Inflammatory macrophage treated with lipopolysaccharide for 4 hours (primary cell): ENCODE measurements around the gene UROC1.

Experiments
- DNase-seq: peaks from one replicate; pipeline ENCODE4 v3.0.0-alpha.2; 2020

The UROC1 gene

DNA sequence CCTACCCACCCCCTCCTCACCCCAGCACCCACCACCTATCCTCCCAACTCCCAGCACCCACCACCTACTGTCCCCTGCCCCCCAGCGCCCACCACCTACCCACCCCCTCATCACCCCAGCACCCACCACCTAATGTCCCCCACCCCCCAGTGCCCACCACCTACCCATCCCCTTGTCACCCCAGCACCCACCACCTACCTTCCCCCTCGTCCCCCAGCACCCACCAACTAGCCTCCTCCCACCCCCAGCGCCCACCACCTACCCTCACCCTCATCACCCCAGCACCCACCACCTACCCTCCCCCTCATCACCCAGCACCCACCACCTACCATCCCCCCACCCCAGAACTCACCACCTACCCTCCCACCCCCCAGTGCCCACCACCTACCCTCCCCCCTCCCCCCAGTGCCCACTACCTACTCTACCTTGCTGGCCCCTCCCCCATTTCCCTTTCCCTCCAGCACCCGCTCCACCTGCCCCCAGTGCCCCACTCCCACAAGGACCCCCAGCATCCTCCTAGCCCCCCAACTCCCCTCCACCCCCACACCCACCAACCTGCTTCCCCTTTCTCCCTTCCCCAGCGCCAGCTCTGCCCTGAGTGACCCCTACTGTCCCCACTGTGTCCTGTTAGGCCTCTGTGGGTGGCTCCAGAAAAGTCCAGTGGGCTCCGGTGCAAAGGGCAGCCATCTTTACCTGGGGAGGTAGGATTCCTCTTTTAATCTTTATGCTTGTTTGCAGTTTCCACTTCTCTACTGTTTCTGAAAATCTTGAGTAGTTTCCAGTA lies 1.2 kb downstream of the UROC1 start:
- no peak for DNase-seq

DNA sequence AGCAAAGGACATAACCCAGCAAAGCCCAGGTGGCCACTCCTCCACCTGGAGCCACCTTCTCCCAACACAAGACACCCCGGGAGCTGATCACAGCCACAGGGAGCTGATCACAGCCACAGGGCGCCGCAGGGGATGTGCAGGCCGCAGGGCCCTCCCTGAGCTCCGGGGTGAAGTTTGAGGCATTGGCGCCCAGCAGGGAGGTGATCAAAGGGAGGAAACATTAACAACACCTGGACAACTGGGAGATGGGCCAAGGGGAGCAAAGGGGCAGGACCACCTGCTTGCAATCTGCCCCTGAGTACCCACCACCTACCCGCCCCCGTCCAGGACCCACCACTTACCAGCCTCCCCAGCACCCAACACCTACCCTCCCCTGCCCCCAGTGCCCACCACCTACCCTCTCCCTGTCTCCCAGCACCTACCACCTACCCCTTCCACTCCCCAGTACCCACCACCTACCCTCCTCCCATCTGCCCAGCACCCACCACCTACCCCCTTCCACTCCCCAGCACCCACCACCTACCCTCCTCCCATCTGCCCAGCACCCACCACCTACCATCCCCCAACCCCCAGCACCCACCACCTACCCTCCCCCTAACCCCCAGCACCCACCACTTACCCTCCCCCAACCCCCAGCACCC lies 2.4 kb downstream of the UROC1 start:
- no peak for DNase-seq

DNA sequence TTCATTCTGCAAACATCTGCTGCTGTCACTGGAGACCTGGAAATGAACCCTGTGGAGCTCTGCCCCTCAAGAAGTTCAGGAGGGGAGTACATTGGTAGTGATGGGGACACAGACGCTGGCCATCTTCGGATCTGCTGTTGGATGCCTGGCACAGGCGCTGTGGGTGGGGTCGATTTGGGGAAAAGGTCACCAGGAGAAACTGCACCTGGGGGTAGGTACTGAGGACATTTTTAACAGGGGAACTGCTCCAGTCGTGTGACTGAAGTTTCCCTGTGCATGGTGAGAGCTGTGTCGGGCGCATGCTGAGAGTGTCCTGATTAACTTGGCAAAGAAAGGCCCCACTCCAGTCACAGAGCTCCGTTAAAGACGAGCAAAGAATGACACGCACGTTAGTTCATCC lies 3.4 kb downstream of the UROC1 start:
- DNase-seq, result no peak

DNA sequence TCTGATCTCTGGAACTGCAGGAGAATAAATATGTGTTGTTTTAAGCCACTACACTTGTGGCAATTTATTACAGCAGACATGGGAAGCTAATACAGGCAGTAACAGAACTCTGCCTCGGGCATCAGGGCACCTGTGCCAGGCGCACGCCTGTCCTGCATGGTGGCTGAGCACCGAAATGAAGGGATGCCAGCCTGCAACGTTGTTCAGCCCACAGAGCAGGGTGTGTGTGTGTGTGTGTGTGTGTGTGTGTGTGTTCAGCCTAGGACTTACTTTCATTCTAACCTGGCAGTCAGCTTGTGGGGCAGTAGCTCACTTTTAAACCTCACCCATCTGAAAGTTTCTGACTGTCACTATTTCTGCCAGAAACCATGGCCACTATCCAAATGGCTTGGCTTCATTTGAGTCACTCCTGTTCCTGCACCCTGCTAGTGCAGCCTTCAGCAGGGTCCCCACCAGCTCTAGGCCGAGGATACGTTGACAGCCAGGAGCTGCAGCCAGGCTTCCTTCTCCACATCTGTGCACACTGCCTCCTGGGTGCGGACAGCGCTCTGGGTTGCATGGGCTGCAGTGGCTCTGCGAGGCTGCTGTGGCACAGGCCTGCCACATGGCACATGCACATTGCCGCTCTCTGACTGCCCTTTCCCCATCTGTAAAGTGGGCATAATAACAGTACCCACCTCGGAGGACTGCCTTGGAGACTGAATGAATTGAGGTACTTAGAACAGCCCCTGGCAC lies 4.5 kb downstream of the UROC1 start:
- no peak for DNase-seq

DNA sequence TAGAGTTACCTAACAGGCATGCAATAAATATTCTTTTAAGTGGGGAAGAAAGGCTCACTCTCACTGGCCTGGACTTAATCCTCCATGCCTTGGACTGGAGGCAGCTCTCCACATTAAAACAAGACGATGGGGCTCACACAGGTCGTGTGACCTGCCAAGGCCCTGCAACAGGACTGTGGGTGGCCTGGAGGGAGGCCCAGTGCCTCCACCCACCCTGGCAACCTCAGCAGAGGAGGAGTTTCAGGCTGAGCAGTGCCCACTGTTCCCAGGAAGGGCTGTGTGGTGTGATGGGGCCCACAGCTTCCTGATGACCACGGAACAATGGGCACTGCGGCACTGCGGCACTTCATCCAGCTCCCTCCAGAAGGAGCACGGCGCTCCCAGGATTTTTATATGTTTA lies 5.5 kb downstream of the UROC1 start:
- DNase-seq, result no peak

DNA sequence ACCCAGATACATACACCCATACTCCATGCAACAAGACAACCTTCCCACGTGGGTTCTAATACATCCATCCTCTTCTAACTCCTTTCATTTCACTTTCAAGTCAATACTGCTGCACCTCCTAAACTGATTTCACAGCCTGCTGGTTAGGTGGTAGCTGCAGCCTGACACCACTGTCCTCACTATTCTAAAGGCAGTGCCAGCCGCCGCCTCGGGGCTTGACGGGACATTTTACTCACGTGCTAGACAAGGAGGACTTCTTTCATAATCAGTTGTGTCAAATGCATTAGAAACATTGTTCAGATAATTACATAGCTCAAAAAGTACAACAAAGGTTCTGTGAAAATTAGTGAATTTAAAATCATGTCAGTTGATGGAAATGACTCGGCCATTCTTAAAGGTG lies 6.3 kb downstream of the UROC1 start:
- no peak for DNase-seq

DNA sequence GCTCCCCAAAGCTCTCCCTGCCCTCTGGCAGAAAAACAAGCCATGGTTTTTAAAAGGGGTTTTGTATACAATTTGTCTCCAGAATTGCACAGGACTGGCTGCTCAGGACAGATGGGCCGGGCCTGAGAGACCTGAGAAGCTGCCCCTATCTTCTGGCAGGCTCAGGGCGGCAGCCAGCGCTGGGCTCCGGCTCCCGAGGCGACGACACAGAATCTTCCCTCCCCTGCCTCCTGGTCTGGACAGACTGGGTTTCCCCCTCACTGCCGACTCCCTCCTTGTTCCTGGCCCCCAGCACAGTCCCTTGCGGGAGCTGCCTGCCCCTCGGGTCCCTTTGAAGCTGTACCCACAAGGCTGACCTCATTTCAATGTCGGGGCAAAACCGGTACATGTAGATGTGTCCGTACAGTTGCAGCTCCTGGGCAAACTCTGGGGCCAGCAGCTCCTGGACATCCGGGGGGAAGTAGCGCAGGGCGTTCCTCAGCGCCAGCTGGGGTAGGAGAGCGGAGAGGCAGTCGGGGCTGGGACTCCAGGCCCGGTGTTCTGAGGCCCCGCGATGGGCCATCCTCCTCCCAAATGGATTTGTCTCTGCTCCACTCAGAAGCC lies 7.2 kb downstream of the UROC1 start:
- no peak for DNase-seq

DNA sequence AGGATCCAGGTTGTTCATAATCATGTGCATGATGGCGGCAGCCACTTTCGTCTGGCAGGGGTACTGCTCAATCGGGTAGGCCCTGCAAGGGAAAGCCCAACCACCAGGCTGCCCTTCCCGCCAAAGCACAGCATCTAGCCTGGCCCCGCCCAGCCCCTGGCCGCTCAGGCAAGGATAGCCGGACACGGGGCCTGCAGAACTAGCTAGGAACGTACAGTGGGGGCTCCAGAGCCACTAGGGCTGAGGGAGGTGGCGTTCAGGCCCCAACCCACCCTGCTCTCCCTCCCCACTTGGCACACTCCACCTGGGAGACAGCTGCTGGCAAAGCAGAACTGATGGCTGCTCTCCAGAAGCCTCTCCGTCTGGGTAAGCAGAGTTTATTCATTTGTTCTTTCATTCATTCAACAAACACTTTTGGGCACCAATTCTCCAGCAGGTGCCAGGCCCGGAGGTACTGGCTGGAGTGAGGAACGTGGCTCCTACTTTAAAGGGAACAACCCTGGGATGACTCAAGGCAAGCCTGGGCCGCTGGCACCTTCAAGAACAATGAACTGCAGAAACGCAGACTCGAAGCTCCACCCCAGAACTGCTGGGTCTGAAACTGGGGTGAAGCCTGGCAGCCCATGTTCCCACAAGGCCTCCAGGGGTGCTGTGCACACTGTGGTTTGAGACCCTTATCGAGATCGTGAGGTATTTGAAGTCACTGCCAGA lies 7.8 kb downstream of the UROC1 start:
- DNase-seq, result no peak

DNA sequence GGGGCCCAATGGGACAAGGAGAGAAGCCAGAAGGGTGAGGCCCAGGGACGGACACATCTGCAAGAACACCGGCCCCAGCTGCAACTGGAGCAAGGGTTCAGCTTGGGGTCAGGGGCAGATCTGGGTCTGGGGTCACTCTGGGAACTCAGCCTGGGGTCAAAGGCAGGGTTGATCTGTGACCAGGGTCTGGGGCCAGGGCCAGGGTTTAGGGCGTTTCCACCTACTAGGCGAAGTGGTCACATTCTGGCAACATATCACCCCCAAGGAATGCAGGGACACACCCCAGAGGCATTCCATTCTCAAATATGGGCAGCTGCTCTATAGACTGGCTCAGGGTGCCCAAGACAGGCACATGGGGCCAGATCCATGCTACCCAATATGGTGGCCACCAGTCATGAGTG lies 9.0 kb downstream of the UROC1 start:
- DNase-seq, result no peak

DNA sequence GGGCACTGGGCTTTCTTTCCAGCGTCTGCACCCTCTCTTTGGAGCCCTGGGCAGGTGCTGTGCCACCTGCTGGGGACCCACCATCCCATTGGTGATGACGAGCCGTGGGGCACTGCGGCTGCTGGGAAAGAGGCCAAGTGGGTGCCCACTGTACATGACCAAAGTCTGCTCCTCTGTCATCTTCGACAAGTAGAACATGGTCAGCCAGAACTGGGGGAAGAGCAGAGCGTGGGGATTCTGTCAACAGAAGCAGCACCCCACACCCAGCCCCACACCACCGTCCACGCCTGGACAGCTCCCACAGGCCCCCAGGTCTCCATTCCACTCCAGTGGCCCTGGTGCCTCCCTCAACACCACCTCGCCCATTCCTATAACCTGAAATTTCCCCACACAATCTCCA lies 9.7 kb downstream of the UROC1 start:
- no peak for DNase-seq

DNA sequence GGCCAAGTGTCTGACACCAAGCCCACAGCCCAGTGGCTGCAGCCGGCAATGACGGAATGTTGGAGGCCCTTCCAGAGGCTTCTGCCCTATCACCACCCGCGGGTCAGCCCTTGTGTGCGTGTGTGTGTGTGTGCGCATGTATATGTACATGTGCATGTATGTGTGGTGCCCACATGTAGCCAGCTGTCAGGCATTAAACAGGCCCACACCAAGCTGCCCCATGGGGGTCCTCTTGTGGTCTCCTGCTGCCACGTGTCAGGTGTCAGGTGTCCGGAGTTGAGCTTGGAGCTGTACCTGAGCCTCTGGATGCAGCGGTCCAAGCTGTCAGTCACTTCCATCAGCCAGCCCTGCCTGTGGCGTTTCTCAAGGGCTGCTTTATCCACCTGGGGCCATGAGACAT lies 13.9 kb downstream of the UROC1 start:
- DNase-seq, result no peak

DNA sequence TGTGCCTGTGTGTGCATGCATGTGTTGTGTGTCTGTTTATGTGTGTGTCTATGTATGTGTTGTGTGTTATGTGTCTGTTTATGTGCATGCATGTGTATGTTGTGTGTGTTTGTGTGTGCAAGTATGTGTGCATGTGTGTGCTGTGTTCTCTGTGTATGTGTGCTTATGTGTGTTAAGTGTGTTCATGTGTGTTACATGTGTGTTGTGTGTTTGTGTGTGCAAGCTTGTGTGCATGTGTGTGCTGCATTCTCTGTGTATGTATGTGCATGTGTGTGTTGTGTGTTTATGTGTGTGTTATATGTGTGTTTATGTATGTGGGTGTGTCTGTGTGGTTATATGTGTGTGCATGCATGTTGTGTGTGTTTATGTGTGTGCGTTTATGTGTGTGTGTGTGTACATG lies 14.9 kb downstream of the UROC1 start:
- no peak for DNase-seq

DNA sequence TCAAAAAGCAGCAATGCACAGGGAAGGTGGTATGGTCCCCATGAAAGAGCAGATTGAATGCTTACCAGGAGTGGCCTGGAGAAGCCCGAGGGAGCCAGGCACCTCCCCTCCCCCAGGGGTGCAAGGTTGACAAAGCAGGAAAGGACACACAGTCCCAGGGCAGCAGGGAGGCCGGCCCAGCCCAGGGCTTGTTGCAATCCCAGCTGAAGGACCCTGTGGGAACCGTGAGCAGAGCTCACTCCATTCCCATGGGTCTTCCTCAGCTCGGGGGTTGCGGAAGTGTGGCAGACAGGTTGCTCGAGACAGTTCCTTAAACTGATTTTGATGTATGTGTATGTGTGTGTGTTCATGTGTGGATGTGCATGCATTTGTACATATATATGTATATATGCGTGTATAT lies 15.8 kb downstream of the UROC1 start:
- DNase-seq, result no peak

DNA sequence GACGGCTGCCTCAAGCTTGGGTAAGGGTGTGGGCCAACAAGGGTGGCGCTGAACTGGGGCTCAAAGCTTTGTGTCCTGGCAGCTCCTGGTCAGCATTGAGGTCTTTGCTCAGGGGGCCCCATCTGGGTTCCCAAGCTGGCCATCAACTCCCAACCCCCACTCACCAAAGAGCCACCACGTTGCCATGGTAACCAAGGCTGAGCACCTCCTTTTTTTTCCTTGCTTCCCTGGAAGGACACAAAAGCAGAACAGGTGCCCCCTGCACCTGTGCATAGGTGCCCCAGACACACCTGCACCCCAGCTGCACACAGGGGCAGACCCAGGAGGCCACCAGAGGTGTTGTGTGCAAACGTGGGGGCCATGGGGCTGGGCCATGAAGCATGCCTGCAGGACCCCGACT lies 16.5 kb downstream of the UROC1 start:
- no peak for DNase-seq

DNA sequence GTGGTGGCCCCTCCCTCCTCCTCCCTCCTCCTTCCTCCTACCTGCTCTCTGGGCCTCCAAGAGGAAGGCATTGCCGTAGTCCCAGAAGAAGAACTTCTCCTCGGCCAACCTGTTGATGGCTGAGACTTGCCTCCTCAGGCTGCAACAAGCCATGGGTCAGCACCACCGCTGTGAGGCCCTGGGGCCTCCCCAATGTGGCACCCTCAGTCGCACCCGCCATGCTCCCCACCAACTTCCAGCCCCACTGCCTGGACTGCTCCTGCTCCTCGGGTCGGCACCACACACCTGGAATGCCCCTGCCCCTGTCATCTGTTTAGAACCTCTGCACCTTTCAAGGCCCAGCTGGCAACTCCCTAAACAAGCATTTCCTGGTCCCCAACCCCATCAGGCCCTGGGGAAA lies 17.6 kb downstream of the UROC1 start:
- no peak for DNase-seq

DNA sequence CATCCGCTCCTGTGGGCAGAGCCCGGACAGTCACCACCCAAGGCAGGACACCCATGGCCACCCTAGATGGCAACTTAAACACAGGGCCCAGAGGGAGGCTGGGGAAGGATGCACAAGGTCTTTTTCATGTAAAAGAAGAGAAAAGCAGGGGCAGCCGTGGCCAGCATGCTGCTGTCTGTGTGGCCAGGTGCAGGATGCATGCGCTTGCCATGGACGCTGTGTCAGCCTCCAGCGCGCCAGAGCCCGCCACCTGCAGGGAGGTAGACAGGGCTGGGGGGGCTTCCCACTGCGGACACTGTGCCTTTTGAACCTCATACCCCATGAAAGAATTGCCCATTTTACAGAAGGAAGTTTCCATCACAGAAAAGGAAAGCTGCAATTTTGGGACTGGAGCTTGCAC lies 18.2 kb downstream of the UROC1 start:
- DNase-seq, result no peak

DNA sequence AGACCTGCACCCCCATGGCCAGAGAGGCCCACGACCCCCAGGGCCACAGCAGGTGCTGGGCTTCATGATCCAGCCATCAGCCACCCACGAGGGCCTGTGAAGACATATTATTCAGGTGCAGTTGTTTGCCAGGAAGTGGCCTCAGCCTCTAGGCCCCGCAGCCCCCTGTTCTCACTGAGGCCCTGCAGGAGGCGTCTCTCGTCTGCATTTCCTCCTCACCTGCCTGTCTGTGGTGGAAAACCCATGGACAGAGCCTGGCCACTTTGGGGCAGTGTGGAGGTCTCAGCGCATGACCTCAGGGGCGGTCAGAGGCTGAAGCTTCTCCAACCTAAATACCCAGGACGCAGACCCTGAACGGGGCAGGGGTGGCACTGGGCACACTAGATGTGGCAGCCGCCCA lies 18.6 kb downstream of the UROC1 start:
- no peak for DNase-seq

DNA sequence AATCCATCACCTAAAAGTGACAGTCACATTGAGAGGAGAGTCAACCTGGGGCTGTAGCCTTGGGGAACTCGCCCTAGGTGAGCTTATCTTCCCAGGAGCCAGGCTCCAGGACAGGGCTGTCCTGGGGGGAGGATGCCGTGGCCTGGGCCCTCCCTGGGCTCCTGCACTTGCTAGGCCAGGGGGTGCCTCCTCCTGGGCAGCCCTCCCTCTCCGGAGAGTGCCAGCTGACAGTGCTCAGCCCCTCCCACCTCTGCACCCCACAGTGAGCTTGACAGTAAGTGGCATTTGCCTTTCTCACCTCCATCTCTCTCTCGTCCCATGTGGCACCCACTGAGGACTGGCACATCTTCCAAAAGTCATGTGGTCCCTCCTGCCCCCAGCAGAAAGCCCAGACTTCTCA lies 19.1 kb downstream of the UROC1 start:
- no peak for DNase-seq

DNA sequence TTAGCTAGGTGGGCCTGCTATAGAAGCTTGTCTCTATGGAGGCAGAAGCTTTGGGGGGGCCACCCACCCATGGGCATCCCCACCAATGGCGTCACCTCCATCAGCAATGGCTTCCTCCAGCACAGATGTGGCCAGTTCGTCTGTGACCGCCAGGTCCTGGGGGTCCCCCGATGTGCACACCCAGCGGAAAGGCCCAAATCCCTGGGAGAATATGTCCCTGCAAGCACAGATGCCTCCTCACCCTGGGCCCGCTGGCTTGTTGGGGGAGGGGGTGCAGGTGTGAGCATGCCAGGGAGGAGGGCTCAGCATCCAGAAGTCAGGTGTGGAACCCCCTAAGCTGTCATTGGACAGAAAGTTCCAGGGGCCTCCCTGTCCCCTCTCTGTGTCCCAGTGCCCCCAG lies 19.6 kb downstream of the UROC1 start:
- DNase-seq, result no peak

DNA sequence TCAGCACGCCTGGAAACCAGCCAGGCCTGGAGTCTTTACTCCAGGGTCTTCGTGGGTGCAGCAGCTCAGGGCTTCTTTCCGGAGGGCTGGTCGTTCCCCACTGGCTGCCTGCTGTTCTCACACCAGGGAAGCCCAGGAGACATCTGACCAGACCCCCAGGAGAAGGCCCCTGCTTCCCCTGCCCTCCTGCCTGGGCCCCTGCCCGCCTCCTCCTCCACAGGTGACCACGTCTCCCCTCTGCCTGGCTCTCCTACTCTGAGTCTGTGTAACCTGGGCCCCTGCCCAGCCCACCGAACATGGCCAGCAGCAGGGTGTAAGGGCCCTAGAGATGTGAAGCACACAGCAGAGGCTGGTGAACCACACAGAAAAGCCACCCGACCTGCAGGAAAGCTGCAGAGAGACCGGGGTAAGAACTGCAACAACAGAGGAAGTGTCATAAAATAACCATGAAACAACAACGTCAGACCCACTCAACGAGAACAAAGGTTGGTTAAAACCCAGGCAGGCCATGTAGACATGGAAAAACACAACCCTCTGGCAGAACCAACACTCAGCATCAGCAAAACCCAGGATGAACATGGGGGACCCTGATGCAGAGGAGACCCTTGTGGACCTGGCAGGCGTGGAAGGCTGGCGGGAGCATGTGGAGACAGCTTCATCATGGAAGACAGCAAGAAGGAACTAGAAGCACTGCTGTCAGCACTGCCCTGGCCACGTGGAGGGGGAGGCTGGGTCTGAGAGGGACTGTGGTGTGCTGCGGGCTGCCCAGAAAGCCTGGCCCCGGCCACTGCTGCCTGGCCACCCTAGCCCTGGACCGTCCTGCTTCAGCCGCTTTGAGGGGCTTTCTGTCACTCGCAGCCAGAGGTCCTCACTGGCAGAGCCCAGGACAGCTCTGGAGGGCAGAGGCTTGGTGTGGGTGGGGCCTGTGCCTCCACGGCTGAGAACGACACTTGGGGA lies 20.4 kb downstream of the UROC1 start:
- DNase-seq, result no peak

DNA sequence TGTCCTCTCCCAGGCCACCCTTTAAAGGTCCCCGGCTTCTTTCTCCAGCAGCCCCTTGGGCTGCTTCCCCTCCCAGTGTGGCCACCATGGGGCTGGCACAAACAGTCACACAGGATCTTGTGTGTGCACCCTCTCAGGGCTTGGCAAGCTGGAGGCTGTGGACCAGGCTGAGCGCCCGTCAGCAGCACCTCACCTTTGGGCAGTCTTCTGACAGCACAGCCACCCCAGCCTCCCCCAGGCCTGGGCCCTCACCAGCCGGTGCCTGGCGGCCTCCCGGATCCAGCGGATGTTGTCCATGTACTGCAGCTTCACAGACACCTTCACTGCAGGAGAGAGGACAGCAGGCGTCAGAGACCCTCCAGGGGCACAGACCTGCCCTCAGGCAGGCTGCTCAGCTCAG lies 21.8 kb downstream of the UROC1 start:
- DNase-seq, result no peak

DNA sequence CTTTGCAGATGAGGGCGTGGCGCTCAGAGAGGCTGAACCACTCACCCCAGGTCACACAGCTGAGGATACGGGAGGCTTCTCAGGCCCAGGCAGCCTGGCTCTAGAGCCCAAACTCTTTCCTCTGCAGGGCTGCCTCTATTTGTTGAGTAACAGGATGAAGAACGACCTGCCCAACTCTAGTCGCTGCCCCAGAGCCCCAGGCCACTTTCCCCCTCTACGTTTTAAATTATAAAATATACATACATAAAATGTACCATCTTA lies 22.7 kb downstream of the UROC1 start:
- no peak for DNase-seq
